ENCODE data around the gene RNF115. TPM values are rescaled to one million over a fixed set of nuclear protein-coding genes. Genes with fewer than 3 reads are reported as not detected.
"Not testable (repeated sequence)": the region's sequence is repeated elsewhere in the genome, so short reads cannot be mapped to it uniquely, and the experiment has no call there.

RNF115 gene
- polyA plus RNA-seq (ENCODE audit: insufficient read length), result 25.6 TPM
- long read RNA-seq, donor 1, full-length matches to known transcripts, result 8 of 70 reads
- long read RNA-seq, donor 1, partial matches to known transcripts, result 57 of 70 reads
- long read RNA-seq, donor 1, other reads (novel, unspliced or antisense), result 5 of 70 reads
- long read RNA-seq, donor 2, full-length matches to known transcripts, result 9 of 20 reads
- long read RNA-seq, donor 2, partial matches to known transcripts, result 6 of 20 reads
- long read RNA-seq, donor 2, other reads (novel, unspliced or antisense), result 5 of 20 reads
- long read RNA-seq, donor 3, full-length matches to known transcripts, result 10 of 23 reads
- long read RNA-seq, donor 3, partial matches to known transcripts, result 6 of 23 reads
- long read RNA-seq, donor 3, other reads (novel, unspliced or antisense), result 7 of 23 reads
- long read RNA-seq, donor 4, result 0 reads
- long read RNA-seq, donor 5, full-length matches to known transcripts, result 7 of 7 reads
- long read RNA-seq, donor 5, partial matches to known transcripts, result 0 of 7 reads
- long read RNA-seq, donor 5, other reads (novel, unspliced or antisense), result 0 of 7 reads
- long read RNA-seq, donor 6, full-length matches to known transcripts, result 9 of 9 reads
- long read RNA-seq, donor 6, partial matches to known transcripts, result 0 of 9 reads
- long read RNA-seq, donor 6, other reads (novel, unspliced or antisense), result 0 of 9 reads
- long read RNA-seq, donor 7, full-length matches to known transcripts, result 14 of 14 reads
- long read RNA-seq, donor 7, partial matches to known transcripts, result 0 of 14 reads
- long read RNA-seq, donor 7, other reads (novel, unspliced or antisense), result 0 of 14 reads
- long read RNA-seq, donor 8, full-length matches to known transcripts, result 2 of 2 reads
- long read RNA-seq, donor 8, partial matches to known transcripts, result 0 of 2 reads
- long read RNA-seq, donor 8, other reads (novel, unspliced or antisense), result 0 of 2 reads

DNA sequence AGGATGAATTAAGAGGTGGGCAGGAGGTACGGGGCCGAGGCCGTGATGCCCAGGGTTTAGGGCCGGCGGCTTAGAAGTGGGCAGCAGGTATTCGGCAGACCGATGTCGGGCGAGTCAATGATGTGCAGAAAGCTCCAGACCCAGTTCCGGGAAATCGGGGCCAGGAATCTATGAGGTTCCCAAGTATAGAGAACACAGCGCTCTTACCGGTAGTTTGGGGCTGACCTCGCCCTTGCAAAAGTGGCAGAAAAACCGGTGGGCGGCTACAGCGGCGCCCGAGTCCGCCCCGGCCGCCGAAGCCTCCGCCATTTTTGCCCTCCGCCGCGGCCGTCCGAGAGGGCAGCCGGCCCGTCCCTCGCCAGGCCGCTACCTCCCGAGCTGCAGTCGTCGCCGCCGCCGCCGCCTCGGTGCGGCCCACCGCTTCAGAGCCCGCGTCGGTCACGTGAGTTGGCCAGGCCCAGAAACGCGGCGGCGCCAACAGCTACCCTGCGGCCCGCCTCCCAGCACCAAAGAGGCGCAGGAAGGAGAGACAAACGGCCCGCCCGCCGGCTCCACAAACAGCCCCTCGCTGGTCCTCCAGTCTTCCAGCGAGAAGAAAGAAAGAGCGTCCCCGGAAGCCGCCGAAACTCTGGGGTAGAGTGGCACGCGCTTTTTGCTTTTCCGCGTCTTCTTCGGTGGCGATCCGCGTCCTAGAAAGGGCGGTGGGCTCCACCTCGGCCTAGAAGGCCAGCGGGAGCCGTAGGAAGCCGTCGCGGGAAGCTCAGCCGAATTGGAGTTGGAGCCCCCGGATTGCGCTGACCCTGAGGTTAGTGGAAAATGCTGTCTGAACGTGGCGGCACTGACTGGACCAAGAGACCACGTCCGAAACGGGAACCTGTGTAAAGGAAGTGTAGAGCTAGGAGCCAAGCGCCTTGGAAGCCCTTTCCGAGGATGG lies at the start of gene RNF115, which contains the start of gene POLR3C:
RNF115 (minus strand) TSS at position 531 of the 934 bp plus-strand sequence; CDS start at position 309, 222 bp downstream.
POLR3C (plus strand) TSS at position 636 of the 934 bp plus-strand sequence. CDS start 1,577 bp downstream, outside the sequence.
- DNase-seq, result peak; percentile 90

DNA sequence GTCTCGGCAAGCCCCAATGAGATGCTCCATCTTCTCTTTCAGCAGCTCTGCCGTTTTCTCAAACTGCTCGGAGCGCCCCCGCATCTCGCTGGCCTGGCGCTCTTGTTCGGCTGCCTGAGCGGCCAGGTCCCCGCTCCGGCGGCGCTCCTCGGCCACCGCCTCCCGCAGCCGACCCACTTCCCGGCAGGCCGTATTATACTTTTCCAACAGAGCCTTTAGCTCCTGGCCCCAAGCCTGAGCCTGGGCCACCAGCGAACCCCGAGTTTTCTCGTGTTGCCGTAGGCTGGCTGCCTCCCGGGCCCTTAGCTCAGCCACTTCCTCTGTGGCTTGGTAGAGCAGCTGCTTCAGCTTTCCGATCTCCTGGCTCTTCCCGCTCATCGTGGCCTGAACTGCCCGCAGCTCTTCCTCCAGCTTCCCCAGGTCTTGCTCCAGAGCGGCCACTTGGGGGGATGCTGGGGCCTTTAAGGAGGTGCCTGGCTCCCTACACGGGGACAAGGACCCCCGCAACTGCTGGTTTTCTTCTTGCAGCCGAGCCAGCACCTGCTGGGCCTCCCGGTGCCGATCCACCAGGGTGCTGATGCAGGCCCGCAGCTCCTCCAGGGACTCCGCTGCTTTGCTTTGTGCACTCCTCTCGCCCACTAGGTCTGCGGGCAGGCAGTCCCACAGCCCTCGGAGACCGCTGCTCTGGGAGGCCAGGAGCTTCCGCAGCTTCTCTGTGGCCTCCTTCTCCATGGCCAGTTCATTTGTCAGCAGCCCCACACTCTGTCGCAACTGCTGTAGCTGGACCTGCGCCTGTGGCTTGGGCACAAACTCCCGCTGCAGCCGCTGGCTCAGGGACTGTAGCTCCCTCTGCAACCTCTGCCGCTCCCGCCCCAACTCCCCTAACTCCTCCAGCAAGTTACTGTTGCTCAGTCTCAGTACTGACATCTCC lies 48.4 kb upstream of the RNF115 start:
- DNase-seq, result no peak

DNA sequence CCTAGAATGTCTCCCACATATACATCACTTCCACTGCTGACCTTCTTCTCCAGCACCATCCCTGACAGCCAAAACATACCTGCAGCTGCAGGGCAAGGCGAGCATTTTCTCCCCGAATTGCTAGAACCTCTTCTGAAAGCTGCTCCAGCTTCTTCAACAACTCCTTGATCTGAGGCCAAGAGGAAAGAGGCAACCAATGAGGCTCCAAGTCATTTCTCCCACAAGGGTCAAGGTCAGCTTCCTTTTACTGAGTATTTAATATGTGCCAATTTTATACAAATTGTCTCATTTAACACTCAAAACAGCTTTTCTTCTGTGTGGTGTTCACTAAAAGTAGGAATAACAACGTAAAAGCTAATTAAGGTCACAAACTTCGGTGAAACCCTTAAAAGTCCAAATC lies 44.3 kb upstream of the RNF115 start:
- DNase-seq, result no peak

DNA sequence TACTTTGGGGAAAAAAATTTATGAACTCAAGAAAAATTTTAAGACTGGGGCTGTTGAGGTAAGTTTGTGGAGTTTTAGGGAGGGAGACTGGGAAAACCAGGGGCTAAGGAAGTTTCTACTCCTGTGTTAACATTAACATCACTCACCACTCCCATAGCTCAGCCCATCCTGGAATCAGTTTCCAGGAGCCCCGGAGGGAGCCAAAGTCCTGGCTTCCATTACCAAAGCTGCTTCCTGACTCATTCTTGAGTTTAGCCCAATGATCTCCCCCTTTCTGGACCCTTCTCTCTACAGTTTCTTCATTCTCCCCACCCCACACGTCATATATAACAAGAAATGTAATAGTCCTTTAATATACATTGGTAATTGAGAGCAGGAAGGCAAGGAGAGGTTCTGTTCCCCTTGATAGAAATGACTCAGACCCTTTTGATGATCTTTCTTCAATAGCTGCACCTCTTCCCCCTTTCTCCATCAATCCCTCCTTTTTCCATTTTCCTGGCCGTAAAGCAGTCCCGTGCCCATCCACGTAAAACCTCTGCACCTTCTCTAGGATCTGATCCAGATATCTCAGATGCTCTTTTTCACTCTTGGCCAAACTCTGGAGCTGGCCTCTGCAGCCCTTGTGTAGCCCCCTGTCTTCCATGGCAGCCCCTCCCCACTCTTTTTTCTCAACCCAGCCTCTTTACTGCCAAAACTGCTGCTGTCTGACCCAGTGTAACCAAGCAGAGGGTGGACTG lies 39.6 kb upstream of the RNF115 start:
- no peak for DNase-seq

DNA sequence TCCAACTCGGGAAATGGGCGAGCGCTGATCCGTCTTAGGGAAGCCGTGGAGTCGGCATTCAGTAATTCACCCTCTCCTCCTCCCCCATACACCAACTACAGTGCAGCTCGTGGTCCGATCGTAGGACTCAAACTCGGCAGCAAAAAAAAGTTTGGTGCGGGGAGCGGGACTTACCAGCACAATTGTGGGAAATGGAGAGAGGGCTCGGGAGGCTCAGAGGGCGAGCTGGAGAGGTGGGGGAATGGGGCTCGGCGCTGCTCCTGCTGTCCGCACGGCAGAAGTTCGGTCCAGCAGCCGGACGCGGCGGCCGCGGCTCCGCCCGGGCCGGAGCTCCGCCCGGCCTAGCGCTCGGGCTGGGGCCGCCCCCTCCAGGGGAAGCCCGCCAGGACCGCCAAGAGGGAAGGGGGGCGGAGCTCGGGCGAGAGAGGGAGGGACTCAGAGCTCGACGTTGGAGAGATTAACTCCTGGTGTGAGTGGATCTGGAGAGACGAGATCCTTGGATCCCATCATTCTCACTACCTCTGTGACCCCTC lies 35.7 kb upstream of the RNF115 start:
- peak; percentile 91 for DNase-seq

DNA sequence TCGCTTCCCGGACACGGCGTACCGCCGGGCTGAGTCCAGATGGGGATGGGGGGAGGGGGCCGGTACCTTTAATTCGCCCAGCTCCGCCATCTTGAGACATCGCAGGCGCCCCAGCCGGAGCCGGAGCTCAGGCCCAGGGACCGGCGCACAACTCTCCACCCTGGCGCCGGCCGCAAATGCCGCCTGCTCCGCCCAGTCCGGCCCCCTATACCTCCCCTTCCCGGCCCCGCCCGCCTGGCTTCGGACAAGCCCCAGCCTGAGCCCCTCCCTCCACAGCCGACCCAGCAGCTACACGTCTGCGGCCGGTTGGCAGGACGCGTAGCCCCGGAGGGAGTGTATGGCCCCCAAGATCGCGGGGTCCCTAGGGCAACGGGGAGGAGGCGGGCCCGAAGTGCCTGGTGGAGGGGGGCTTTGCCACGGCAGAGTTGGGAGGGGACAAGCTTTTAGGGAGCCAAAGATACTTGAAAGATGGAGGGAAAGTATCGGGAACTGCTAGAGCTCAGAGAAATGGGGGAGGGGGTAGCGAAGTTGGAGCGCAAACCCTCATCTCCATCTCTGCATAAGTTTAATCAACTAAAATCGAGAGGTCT lies 35.1 kb upstream of the RNF115 start, which contains the start of gene PIAS3:
PIAS3 (minus strand) TSS at position 181 of the 590 bp plus-strand sequence; CDS start at position 90, 91 bp downstream.
- peak; percentile 94 for DNase-seq

DNA sequence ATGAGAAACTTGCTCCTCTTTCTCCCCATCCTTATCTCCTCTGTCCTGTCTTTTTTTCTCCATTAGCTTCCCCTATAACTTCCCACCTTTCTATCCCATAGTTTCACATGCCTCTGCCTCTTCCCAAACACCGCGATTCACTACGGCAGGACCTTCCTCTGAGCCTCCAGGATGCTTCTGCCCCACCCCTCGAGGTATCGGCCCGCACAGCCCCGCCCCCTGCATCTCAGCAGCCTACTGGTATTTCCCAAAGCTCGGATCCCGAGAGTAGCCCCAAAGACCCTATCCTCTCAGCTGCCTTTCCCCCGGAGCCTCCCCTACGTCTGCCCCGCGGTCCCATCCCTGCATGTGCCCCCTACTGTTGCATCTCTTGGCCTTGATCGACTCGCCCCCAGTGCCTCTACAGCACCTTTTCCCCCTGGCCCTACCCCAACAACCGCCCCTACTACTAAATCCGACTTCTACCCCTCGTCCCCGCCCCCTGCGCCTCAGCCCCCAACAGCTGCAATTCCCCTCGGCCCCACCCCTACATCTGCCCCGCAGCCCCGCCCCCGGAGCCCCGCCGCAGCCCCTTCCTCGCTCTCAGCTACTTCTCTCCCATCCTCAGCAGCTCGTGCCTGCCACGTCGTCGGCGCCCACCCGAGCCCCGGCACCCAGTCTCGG lies 34.5 kb upstream of the RNF115 start:
- no peak for DNase-seq

DNA sequence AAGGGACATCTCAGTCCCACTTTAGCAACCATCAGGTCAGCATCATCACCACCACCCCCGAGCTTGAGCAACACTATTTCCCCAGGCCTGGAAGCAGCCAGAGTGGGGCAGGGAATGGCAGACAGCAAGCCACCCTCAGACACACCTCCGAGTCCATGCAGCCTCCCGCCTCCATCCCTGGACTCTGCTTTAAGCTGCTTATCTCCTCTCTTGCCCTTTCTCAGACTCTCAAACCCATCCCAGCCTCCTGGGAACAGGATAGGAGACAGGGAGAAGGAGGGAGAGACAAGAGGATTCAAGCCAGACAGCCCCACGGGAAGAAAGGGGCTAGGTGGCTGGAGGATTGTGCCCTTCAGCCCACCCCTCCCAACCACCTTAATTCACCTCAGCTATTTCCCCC lies 33.3 kb upstream of the RNF115 start:
- DNase-seq, result no peak

DNA sequence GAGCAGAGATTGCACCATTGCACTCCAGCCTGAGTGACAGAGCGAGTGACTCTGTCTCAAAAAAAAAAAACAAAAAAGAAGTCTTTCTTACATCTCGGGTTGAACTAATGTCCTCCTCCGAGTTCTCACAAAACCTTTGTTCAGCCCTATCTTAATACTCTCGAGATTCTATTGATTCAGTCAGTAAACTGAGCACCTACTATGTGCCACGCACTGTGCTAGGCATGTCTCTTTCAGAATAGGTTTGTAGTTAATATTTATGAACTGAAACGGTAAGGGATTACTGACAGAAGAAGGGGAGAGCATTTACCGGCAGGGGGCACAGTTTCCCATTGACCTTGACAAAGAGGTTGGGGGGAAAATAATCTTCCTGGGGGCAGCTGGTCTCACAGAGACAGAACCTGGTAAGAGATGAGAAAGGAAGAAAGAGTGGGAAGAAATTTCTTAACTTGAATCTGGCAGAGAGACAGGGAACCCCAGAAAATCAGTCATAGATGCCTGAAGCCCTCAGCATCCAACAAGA lies 31.6 kb upstream of the RNF115 start:
- DNase-seq, result no peak

DNA sequence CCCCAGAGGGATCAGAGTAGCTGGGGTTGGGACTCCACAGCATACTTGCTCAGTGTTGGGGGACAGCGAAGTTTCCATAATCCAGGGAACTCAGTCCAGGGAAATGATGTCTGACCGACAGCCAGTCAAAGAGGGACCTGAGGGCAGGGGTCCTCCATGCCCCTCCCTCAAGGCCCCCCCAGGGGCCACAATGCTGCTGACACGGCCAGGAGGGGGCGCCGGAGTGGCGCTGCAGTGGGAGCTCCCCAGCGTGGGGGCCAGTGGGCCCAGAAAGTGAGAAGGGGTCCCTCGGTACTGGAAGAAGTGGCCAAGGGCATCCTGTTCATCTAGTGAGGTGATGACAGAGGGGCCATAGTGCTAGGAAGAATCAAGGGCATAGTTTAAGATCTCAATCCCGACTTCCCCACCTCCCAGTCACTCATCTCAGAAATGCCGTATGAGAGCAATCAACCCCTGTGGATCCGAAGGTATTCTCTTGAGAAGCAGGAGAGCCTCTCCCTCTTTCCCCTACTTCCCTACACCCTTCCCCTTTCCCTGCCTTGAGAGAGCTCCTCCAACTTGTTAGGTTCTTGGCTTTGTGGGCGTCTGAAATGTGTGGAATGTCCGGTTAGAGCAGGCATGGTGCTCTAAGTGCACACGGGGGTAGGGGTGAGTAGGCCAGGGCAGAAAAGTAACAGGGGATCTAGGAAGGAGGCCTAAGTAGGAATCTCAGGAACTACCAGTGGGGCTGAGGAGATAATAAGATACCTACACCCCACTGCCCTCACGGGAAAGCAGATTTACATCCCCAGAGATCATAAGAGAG lies 25.7 kb upstream of the RNF115 start:
- no peak for DNase-seq

DNA sequence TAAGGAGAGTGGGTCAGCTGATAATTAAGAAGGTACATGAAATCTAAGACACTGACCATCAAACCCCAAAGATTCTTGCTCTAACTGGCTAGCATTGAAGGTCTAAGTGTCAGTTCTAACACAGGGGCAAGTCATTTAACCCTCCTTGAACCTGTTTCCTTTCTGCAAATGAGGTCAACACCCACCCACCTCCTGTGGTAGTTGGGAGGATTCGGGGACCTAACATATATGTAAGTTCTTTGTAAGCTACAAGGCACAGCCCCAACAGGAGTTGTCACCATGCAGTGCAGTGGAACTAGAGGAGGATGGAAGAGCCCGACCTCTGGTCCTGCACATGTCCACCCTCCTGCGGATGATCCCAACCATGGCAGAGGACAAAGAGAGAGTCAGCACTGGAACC lies 23.9 kb upstream of the RNF115 start:
- DNase-seq, result no peak

DNA sequence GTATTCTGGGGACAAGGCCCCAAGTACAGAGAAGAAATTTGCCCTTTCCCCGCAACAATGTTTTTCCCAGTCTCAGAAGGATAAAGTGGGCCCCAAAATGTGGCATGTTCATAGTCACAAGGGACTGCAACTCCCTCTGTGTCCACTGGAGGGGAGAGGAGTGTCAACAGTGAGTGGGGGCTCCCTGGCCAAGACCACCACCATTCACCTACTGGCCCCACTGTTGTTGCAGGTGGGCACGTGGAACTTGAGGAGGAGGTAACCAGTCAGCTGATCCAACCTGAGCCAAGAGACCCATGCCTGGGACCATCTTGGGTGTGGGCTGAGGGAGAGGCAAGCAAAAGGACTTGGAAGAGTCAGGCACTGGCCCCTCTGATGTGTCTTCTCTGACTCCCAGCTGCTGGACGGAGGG lies 22.3 kb upstream of the RNF115 start:
- peak; percentile 37 for DNase-seq

DNA sequence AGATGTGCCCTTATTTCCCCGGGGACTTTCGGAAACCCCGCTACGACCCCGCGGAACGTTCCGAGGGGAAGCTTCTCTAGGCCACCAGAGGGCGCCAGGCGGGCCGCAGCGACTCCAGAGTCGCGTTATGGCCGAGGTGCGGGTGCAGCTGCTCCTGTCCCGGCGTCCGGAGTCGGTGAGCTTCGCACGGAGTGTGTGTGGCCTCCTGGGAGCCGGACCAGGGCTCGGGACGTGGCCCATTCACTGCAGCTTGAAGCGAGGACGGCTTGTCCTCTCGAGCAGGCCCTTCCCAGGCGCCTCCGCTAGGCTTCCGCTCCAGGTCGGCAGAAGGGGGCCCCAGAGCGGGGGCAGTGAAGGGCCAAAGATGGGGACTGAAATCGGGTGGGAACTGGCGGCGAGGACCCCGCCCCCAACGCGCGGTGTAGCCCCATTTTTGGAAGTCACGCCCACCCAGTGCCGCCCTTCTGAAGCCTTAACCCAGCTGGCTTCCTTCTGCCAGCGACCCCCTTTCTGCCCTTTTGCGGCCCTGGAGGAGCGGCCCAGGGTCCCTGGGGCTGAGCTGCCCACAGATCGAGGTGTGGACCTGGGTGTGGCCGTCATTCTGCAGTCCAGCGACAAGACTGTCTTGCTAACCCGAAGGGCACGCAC lies 21.7 kb upstream of the RNF115 start, which contains the start of gene NUDT17:
NUDT17 (plus strand) TSS at position 117 of the 648 bp plus-strand sequence; CDS start at position 128, 11 bp downstream.
- peak; percentile 80 for DNase-seq

DNA sequence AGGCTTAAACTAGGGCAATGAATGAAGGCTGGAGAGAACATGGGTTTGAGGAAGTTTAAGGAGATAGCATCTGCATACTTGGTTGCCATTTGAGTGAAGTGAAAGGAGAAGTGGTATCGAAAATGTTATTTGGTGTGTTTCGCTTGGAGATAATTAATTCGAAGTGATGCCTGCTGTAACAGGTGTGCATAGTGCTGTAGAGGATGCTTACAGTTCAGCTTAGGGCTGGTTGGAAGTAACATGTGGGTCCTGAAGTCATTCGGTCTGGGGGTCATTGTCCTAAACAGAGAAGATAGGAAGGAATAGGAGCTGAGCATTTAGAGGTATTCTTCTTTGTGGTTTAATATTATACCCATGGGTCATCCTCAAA lies 21.2 kb upstream of the RNF115 start:
- no peak for DNase-seq

DNA sequence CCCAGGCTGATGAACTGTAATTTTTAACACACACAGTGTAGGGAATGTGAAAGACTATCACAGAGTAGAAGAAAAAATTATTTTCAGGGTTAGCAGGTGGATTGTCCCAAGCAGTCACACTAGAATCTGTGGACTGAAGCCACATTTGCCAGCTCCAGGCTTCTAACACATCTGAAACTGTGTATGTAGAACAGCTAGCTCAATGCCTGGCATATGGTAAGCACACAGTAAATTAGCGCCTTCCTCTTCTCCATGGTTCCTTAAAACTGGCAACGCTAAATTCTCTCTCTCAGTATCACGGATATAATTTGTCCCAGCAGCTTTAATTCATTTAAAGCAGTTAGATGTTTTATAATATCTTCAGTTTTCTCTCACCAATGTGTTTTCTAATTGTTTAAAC lies 19.1 kb upstream of the RNF115 start:
- DNase-seq, result no peak

DNA sequence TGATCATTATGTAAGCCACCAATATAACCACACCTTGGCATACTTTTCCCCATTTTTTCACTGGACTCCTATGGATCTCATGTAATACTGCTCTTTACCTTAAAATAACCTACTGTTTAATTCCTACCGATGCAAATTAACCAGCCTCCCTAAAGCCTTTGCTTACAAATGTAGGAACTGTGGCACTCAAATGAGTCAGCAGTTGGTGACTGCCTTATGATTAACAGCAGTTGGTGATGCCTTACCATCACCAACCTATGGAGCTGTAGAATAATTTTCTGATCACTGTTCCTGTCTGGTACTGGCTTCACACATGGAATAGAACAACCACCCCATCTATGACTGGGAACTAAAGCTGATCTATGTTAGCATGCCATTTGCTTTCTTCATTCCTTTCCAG lies 13.8 kb upstream of the RNF115 start:
- no peak for DNase-seq

DNA sequence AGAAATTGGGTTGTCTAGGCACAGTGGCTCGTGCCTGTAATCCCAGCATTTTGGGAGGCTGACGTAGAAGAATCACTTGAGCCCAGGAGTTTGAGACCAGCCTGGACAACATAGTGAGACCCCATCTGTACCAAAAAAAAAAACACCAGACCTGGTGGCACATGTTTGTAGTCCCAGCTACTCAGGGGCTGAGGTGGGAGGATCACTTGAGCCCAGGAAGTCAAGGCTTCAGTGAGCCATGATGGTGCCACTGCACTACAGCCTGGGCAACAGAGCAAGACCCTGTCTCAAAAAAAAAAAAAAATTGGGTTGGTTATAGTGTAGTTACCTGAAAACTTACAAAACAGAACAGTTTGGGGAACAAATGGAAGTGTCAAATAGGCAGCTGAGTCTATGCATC lies 6.9 kb upstream of the RNF115 start:
- not testable (repeated sequence) for DNase-seq
